ENCODE data around the gene OLFML2B. TPM values are rescaled to one million over a fixed set of nuclear protein-coding genes. Genes with fewer than 3 reads are reported as not detected.
"Not testable (repeated sequence)": the region's sequence is repeated elsewhere in the genome, so short reads cannot be mapped to it uniquely, and the experiment has no call there.

The OLFML2B gene
- total RNA-seq, result 8.4 TPM

DNA sequence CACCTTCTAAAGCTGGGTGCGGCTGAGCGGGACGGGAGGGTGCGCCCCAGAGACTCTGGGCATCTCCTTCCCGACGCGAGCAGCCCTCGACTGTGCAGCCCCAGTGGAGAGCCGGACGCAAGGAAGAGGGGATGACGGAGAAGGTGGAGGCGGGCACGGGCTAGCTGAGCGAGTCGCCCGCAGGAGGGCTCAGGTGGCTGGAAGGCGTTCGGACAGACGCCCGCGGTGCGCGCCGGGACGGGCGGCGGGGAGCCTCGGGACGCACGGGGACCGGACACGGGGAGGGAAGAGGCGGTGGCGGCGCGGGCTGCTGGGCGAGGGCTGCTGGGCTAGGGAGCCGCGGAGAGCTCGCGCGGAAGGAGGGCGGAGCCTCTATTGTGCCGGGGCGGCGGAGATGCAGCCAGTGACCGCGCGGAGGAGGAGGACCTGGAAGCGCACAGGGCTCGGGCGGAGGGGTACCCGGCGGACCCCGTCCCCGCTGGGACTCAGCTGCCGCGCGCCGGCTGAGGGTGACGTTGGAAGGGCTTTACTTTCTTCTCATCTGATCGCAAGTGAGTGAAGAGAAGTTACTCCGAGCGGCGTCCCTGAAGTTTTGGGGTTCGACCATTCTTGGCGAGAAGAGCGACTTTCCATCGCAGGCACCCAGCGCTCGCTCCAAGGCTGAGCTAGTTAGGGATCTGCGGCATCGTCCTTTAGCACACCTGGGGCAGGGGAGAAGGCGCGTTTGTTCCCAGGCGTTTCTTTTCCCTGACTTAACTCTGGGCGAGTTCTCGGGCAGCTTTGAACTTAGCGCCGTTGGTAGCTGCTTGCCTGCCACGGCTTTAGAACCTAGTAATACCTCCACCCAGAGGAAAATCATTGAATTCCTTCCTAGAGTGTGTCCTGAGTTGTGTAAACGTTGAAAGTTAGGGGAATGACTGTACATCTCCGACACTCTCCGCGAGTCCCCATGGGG lies at the start of gene OLFML2B:
Gene OLFML2B, minus strand, starts transcription at position 323 of the 955 bp plus-strand sequence. CDS start 439 bp downstream, outside the sequence.
- peak; percentile 46 for DNase-seq (ENCODE audit: low spot score)

DNA sequence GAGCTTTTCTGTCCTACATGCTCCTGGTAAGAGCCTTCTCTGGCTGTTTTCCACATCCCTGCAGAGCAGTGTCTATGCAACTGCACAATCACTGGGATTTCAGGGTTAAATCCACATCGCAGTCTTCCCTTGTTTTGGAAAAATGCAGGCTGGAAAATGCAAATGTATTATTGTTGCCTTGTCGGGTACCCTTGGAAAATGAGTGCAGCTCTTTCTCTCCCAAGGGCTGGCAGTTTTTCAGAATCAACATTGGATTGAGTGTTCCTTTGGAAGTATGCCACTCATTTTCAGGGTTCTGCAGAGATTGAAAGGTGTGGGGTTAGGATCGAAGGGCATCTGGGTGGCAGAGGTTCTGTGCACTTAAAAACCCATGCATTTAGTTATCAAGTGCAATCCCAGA lies 49.1 kb upstream of the OLFML2B start:
- DNase-seq (ENCODE audit: low spot score), result no peak

DNA sequence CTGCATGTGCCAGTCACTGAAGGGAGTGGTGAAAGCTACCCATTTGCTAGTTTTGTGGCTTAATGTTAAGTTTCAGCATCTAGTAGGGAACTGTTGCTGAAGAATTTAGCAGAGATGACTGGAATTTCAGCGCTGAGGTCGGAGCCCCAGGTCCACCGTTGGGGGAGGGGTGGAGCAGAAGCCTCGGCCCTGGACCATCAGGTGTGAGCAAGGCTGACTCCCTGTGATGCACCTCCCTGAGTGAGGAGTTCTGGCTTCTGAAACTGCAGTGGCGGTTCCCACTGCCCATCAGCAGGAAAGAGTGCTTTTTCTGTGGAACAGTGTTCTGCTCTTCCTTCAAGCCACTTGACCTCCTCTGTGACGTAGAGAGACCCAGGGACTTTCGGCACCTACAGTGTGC lies 47.2 kb upstream of the OLFML2B start:
- DNase-seq (ENCODE audit: low spot score), result no peak

DNA sequence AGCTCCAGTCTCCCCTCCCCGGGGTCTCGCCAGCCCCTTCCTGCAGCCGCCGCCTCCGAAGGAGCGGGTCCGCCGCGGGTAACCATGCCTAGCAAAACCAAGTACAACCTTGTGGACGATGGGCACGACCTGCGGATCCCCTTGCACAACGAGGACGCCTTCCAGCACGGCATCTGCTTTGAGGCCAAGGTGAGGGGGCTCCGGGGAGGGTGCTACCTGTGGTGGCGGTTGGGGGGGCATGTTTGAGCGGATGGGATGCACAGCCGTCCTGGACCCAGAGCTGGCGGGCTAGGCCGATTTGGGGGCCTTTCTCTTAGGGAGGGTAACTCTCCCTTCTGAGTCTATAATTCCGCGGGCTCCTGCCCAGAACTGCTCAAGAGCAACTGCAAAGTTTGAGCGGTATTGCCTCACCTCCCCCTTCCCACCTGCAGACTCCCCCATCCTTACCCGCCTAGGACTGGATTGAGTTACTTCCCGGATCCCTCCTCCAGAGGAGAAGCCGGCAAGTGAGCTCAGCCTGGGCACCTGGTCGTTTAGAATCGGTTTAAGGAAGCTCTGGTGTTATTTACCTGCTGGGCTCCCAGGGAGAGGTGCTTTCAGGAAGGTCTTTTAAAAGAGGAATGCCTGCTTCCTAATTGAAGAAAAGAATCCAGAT lies 46.6 kb upstream of the OLFML2B start:
- peak; percentile 18 for DNase-seq (ENCODE audit: low spot score)

DNA sequence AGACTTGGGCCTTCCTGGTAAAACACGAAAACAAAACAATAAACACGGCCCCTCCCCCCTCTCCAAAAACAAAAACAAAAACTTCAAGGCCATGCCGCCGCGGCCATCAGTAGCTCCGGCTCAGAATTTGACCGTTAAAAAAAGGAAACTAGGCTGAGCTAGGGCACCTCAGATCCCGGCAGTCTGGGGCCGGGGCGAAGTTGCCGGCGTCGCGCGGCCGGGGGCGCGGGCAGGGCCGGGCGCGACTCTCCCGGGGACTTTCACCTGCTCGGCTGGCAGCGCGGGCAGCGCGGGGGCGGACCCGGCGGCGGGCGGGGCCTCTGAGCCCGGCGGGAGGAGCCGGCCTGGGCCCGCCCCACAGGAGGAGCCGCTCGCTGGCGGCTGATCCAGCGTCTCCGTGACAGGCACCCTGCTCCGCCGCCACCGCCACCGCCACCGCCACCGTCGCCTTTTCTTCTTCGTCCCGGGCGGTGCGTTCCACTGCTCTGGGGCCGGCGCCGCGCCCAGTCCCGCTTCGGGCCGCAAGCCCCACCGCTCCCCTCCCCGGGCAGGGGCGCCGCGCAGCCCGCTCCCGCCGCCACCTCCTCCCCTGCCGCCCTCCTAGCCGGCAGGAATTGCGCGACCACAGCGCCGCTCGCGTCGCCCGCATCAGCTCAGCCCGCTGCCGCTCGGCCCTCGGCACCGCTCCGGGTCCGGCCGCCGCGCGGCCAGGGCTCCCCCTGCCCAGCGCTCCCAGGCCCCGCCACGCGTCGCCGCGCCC lies 45.8 kb upstream of the OLFML2B start, which contains the start of gene NOS1AP:
Gene NOS1AP, plus strand, starts transcription at position 358 of the 760 bp plus-strand sequence. CDS start 487 bp downstream, outside the sequence.
- peak; percentile 77 for DNase-seq (ENCODE audit: low spot score)

DNA sequence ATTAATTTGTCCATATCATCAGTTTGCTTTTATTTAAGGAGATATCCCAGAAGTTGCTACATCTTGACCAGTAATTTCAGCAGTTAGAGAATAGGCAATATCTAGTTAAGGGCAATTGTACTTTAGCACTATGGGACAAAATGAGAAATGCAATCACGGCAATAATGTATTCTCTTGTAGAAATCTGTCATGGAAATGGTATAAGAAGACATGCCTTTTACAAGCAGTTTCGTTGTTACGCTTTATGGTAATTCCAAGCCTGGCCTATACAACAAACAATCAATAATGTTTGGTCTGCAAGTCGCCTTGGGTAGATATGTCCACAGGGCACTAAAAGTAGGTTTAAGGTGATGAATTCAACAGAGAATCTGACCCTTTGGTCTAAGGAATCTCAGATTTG lies 44.6 kb upstream of the OLFML2B start:
- no peak for DNase-seq (ENCODE audit: low spot score)

DNA sequence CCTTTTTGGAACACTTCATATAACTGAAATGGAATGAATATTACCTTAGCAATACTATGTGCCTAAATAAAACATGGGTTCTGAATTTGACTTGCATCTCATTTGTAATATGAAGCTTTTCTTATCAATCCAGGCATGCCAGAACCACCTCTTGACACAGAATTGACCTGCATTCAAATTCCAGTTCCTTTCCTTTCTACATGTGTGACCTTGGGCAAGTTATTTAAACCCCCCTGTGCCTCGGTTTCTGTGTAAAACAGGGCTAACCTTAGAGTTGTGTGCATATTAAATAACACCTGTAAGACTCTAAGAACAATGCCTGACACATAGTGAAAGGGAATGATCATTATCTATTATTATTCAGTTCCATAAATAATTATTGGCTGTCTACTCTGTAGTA lies 43.8 kb upstream of the OLFML2B start:
- DNase-seq (ENCODE audit: low spot score), result no peak

DNA sequence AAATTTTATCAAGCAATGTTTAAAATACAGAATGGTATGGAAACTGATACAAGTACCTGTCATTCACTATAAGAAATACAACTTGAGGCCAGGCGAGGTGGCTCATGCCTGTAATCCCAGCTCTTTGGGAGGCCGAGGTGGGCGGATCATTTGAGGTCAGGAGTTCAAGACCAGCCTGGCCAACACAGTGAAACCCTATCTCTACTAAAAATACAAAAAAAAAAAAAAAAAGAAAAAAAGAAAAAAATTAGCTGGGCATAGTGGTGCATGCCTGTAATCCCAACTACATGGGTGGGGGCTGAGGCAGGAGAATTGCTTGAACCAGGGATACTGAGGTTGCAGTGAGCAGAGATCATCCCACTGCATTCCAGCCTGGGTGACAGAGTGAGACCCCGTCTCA lies 43.2 kb upstream of the OLFML2B start:
- not testable (repeated sequence) for DNase-seq (ENCODE audit: low spot score)

DNA sequence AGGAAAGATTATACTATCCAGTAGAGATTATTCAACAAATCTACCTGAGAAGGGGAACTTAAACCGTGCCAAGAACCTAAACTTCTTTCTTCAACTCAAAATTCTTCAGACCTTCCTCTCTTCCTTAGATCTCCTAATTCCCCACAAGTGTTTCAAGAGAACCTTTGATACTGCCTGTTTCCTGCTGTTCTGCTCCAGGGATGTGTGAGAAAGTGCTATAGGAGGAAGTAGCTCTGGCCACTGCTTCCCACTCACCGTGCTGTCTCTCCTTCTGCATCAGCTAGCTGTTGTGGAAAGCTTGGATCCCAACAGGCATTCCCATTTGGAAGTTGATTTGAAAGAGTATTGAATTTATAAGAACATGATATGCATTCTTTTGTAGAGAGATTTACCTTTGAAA lies 41.3 kb upstream of the OLFML2B start:
- no peak for DNase-seq (ENCODE audit: low spot score)

DNA sequence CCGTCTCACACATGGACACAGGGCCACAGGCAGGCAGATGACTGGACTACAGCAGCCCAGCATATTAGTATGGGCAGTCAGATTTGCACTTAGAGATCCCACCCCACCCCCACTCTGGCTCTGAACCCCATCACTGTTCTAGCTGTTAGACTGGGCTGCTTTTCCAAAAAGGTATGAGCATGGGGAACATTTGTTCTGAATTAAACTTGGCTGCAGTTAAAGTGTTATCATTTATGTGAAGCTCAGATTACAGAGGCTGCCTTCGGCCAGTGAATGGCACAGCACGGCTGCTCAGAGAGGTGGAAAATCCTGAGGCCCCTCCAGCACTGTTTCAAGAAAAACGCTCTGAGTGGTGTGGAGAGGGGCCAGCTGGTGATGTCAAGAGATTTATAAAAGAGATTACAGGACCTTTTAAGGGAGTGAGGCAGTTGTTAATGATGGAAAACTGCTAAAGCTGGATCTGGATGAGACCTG lies 38.9 kb upstream of the OLFML2B start:
- DNase-seq (ENCODE audit: low spot score), result no peak

DNA sequence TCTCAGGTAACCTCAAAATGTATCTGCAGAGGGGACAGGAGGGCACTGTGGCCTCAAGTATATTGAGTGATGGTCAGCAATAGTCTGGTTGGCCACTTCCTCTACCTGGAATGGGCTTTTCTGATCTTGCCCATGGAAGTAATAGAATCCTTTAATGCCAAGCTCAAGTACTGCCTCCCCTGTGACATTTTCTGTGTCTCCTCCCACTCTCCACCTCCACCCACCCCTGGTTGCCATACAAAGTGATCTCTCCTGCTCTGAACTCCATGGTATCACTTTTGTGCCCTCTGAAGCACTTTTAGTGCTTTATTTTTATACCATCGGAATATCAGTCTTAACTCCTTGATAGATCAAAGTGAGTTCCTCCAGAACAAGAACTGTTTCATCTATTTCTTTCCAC lies 36.6 kb upstream of the OLFML2B start:
- no peak for DNase-seq (ENCODE audit: low spot score)

DNA sequence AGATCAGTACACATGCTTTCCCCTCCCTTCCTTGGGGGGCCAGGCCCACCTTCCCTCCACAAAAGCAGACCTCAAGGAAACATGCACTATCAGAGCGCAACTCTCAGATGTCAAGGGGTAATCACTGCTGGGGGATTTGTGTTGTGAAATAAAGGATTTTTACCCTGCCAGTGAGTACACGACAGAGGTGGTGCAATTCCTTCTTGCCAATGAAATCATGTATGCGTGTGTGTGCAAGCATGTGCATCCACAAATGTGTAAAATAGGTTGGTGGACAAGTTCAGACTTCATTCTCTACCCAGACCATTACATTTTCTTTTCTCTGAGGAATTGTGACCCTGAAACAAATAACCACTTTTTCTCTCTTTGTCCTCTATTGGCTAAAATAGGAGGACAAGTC lies 36.1 kb upstream of the OLFML2B start:
- DNase-seq (ENCODE audit: low spot score), result no peak

DNA sequence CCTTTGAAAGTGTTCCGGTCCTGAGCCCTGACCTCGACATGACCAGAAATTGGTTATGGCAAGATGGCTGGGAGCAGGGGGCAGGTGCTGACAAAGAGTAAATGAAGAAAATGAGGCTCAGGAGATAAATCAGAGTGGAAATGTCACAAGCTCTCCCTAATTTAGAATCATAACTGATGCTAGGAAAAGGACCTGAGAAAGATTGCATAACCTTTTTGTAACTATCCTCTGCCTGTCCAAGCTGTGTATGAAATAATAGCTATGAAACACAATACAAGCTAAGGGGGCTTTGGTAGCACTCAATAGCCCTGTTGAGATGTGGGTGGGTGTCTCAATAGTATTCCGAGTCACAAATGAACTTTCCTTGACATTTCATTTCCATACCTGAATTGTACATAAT lies 32.9 kb upstream of the OLFML2B start:
- no peak for DNase-seq (ENCODE audit: low spot score)

DNA sequence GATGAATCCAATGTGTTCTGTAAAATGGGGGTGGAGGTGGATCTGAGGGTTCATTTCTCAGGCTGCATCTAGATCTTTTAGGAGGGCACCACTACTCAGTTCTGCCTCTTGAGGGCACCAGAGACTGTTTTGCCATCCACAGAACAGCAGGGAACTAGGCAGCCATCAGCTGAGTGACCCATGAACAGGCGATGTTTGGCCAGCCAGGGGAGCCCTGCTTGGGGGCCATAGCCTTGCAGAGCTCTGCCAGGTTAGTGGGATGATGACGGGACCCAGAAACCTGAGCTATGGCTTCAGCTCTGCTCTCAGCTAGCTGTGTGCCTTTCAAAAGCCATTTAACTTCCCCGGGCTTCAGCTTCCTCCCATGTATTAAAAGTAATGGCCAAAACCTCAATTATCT lies 32.4 kb upstream of the OLFML2B start:
- peak; percentile 63 for DNase-seq (ENCODE audit: low spot score)

DNA sequence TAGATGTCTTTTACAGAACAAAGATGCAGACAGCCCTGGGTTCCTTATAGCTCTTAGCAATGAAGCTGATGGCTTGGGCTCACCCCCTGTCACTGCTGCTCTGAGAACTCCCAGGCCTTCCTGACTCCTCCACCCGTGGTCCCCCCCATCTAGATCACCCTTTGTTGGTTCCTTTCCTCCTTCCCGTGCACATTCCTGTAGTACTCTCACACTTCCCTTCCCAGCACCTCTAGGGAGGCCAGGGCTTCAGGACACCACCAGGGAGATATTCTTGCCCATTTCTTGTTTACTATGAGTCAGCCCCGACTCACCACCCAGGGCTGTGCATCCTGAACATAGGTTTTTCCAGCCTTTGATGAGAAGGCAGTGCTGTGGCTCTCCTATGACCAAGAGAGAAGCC lies 31.4 kb upstream of the OLFML2B start:
- no peak for DNase-seq (ENCODE audit: low spot score)

DNA sequence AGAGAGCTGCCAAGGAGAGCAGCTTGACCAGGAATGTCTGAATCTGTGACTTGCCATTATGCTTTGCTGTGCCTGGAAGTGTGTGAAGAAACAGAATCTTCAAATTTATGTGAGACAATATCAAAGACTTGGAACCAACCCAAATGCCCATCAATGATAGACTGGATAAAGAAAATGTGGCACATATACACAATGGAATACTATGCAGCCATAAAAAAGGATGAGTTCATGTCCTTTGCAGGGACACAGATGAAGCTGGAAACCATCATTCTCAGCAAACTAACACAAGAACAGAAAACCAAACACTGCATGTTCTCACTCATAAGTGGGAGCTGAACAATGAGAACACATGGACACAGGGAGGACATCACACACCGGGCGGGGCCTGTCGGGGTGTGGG lies 30.3 kb upstream of the OLFML2B start:
- DNase-seq (ENCODE audit: low spot score), result not testable (repeated sequence)

DNA sequence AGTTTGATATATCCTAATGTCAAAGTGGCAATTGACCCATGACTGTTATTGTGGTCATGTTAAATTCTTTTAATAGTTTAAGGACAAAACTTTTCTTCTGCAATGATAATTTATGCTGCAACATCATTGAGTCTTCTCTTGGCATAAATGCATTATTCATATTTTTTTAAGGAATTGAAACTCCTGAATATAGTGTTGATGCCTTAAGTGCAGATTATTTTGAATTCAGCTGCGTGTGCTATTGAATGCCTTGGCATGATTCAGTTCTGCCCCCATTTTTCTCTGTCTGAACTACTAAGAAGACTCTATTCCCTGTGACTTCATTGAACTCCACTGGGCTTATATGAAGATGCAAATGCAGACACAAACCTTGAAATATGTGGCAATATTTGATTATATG lies 23.3 kb upstream of the OLFML2B start:
- DNase-seq (ENCODE audit: low spot score), result no peak

DNA sequence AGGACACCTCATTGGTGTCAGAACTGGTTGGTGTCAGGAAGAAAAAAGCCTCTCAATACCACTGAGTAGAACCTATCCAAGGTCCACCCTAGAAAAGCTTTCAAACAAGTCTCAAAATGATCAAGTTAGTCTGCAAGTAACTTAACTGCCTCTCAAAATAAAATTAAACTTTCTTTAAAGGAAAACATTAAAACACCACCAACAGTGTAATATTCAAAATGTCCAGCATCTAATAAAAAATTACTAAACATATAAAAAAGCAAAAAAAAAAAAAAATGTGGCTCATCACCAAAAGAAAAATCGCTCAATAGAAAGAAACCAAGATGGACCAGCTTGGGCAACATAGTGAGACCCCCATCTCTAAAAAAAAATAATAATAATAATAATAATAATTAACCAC lies 18.7 kb upstream of the OLFML2B start:
- DNase-seq (ENCODE audit: low spot score), result no peak

DNA sequence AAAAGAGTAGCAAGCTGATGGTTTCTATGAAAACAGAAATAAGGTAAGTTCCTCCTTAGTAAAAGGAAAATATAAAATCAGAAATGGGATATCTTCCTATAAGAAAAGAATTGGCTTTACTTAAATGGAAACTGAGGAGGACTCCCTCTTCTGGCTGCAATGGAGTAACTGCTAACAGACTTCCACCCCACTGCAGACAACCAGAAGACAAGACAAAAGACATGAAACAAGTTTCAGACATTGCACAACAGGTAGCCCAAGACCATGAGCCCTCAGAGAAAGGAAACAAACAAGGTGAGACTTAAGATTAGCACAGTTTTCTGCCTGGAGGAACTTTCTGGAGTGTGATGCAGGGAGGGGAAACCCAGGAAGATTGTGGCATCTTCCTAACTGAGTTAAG lies 17.0 kb upstream of the OLFML2B start:
- no peak for DNase-seq (ENCODE audit: low spot score)

DNA sequence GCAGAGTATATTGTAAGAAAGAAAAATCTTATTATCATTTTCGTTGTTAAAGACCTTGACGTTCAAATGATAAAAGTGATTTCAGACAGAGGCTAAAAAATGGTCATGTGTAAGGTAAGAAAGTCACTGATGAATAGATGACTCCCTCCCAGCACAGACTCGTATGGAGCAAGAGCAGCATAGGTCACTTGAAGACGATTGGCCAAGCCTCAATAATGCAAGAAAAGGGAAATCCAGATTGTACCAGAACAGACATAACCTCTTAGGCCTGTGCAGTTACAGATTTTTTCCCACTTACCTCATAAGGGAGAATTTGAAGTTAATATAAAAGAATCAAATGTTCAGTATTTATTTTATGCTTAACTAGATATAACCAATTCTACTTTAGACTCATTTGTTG lies 16.3 kb upstream of the OLFML2B start:
- DNase-seq (ENCODE audit: low spot score), result no peak

DNA sequence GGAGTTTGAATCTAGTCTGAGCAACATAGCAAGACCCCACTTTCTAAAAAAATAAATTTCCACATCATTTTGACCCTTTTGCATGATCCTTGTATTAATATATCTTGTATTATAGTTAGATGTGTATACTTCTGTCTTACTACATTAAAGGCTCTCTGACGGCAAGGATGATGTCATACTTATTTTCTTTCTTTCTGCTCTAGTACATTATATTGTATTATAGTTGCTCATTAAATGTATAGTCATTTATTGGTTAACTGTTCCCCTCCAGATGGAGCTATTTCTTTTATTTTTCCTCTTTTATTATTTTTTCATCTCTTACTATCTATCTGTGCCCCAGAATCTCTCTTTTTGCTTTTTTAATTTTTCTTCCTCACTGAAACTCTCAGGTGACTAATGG lies 15.0 kb upstream of the OLFML2B start:
- DNase-seq (ENCODE audit: low spot score), result no peak

DNA sequence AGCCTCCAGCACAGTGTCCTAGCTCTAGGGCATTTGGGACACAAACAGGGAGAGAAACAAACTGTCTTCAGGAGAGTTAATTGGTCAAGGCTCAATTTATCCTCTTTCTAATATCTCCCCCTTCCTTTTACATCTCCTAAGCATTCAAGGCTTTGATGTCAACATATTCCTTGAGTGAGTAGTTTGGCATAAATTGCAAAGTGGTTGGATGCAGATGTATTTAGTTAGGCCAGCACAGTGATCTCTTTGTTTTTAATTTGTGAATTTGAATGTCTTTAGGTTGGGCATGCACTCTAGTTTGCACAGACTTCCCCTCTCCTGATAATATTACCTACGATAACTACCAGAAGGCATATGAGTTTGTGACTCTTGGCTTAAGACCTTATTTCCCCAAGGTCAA lies 12.5 kb upstream of the OLFML2B start:
- no peak for DNase-seq (ENCODE audit: low spot score)
